Adrenal gland (tissue), 5 donors: Measurements from ENCODE around the gene DSG2.

ENCODE experiments used
- CTCF ChIP-seq, 6 experiments: fragments of 450-650 bp in 4 of 6; fragments of 200-600 bp in 2 of 6; sonication (generic) in 1 of 6; IDR thresholded peaks; 1 replicate in 5 of 6; 2 replicates in 1 of 6; pipeline versions ENCODE4 v1.5.1 to v1.8.0; 2016 to 2021; ENCODE audit warnings: antibody characterized with exemption in 6 of 6, mild to moderate bottlenecking in 2 of 6, moderate library complexity in 1 of 6
- POLR2A ChIP-seq, 2 donors: fragments of 450-650 bp; IDR thresholded peaks; one replicate each; pipeline ENCODE4 v1.6.1; 2017; ENCODE audit warnings: antibody characterized with exemption in 2 of 2, mild to moderate bottlenecking in 2 of 2, moderate library complexity in 1 of 2
- donor health status: DM: no; HTN: no; CAD: no.

DNA sequence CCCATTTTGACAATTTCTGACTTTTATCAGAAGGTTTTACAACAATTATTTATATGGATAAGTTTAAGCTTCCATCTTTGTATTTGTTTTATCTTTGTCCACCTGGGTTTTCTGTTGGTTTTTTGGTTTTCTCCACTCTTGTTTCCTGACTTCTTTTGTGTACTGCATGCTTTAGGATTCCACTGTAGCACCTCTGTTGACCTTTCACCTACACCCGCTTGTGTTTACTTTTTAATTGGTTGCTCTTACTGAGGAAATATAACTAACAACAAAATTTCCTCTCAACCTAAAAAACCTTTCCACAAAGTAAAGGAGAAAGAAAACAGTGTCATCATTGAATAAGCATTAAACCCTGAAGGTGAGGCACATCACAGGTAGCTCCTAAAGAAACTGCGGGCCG lies 53.9 kb downstream of the DSG2 start:
- TF ChIP-seq CTCF (IDR thresholded peaks at IDR 0.05) (no peak), POLR2A (IDR thresholded peaks at IDR 0.05) (no peak)
